IPS-20b (cell line): ENCODE measurements around the gene MYH15.

Experiments used
- H3K27ac ChIP-seq: one replicate; pipeline ENCODE4 v1.5.1; 2013; ENCODE audit warnings: low read length
- H3K27me3 ChIP-seq: 2 replicates; pipeline ENCODE4 v1.6.1; 2013; ENCODE audit warnings: mild to moderate bottlenecking, low read length, inconsistent platforms; ENCODE audit not compliant: insufficient read depth
- H3K36me3 ChIP-seq: 2 replicates; pipeline ENCODE4 v1.6.1; 2013; ENCODE audit warnings: low read depth, mild to moderate bottlenecking, inconsistent platforms, low read length, moderate library complexity; ENCODE audit not compliant: insufficient read depth
- H3K4me1 ChIP-seq: 2 replicates; pipeline ENCODE4 v1.6.1; 2013; ENCODE audit warnings: mild to moderate bottlenecking, control low read depth, inconsistent platforms, low read length, moderate library complexity; ENCODE audit not compliant: insufficient read depth
- H3K4me3 ChIP-seq: 2 replicates; pipeline ENCODE4 v1.5.1; 2013; ENCODE audit warnings: mild to moderate bottlenecking, low read length, inconsistent platforms
- H3K9ac ChIP-seq: 2 replicates; pipeline ENCODE4 v1.6.1; 2013; ENCODE audit warnings: low read depth, mild to moderate bottlenecking, inconsistent platforms, low read length, moderate library complexity
- H3K9me3 ChIP-seq: 2 replicates; pipeline ENCODE4 v1.6.1; 2013; ENCODE audit warnings: mild to moderate bottlenecking, low read depth, low read length, inconsistent platforms; ENCODE audit not compliant: insufficient read depth

MYH15 gene

GRCh38 chr3:108394563-108394962 is 115.8 kb downstream of the MYH15 start:
- Histone ChIP-seq H3K9ac (no peak overlapping the region), H3K27me3 (no peaks in the 10 kb centered on the region), H3K4me3 (no peak overlapping the region), H3K9me3 (no peaks in the 10 kb centered on the region), H3K4me1 (peaks cover 6% of the 10 kb centered on the region), H3K27ac (no peak overlapping the region), H3K36me3 (no peaks in the 10 kb centered on the region)

- no peaks in the 10 kb centered on the region for H3K9me3 ChIP-seq
- H3K36me3 ChIP-seq = no peaks in the 10 kb centered on the region
- H3K9ac ChIP-seq = no peak overlapping the region
- H3K27me3 ChIP-seq = no peaks in the 10 kb centered on the region
- peaks cover 7% of the 10 kb centered on the region for H3K4me1 ChIP-seq
- no peak overlapping the region for H3K27ac ChIP-seq
- H3K4me3 ChIP-seq = no peak overlapping the region
Observed at GRCh38 chr3:108394016-108394415, 116.4 kb downstream of the MYH15 start.

GRCh38 chr3:108393128-108393900 is 117.1 kb downstream of the MYH15 start:
- Histone ChIP-seq H3K9me3 (no peaks in the 10 kb centered on the region), H3K27ac (no peak overlapping the region), H3K4me3 (no peak overlapping the region)

GRCh38 chr3:108391917-108392593 is 118.3 kb downstream of the MYH15 start:
- no peak overlapping the region for H3K27ac ChIP-seq
- H3K36me3 ChIP-seq = no peaks in the 10 kb centered on the region
- no peak overlapping the region for H3K9ac ChIP-seq
- H3K9me3 ChIP-seq = no peaks in the 10 kb centered on the region
- H3K4me3 ChIP-seq = no peak overlapping the region
- no peaks in the 10 kb centered on the region for H3K27me3 ChIP-seq
- peaks cover 10% of the 10 kb centered on the region for H3K4me1 ChIP-seq

More at GRCh38 chr3:108393128-108393900, 117.1 kb downstream of the MYH15 start:
- Histone ChIP-seq H3K9ac (no peak overlapping the region), H3K27me3 (no peaks in the 10 kb centered on the region), H3K36me3 (no peaks in the 10 kb centered on the region), H3K4me1 (peaks cover 10% of the 10 kb centered on the region)

GRCh38 chr3:108389372-108389771 is 121.0 kb downstream of the MYH15 start:
- H3K4me1 ChIP-seq = peaks cover 6% of the 10 kb centered on the region
- H3K27me3 ChIP-seq = no peaks in the 10 kb centered on the region
- no peak overlapping the region for H3K27ac ChIP-seq
- no peaks in the 10 kb centered on the region for H3K36me3 ChIP-seq
- no peak overlapping the region for H3K9ac ChIP-seq
- H3K4me3 ChIP-seq = no peak overlapping the region
- no peaks in the 10 kb centered on the region for H3K9me3 ChIP-seq

- no peak overlapping the region for H3K4me3 ChIP-seq
- no peaks in the 10 kb centered on the region for H3K36me3 ChIP-seq
- H3K27ac ChIP-seq = no peak overlapping the region
- no peaks in the 10 kb centered on the region for H3K27me3 ChIP-seq
- H3K9ac ChIP-seq = no peak overlapping the region
- no peaks in the 10 kb centered on the region for H3K9me3 ChIP-seq
- peaks cover 6% of the 10 kb centered on the region for H3K4me1 ChIP-seq
Observed at GRCh38 chr3:108388136-108389132, 122.0 kb downstream of the MYH15 start.

- H3K36me3 ChIP-seq = no peaks in the 10 kb centered on the region
Observed at GRCh38 chr3:108387063-108387462, 123.3 kb downstream of the MYH15 start.

GRCh38 chr3:108383306-108383705 is 127.1 kb downstream of the MYH15 start:
- no peak overlapping the region for H3K9ac ChIP-seq
- H3K4me1 ChIP-seq = no peaks in the 10 kb centered on the region; the same call in 1 of the 2 replicates
- no peak overlapping the region for H3K4me3 ChIP-seq
- no peak overlapping the region for H3K27ac ChIP-seq
- H3K36me3 ChIP-seq = no peaks in the 10 kb centered on the region
- H3K9me3 ChIP-seq = no peaks in the 10 kb centered on the region
- no peaks in the 10 kb centered on the region for H3K27me3 ChIP-seq

More at GRCh38 chr3:108387063-108387462, 123.3 kb downstream of the MYH15 start:
- Histone ChIP-seq H3K9ac (no peak overlapping the region), H3K4me1 (peaks cover 6% of the 10 kb centered on the region), H3K4me3 (no peak overlapping the region), H3K27ac (no peak overlapping the region), H3K9me3 (no peaks in the 10 kb centered on the region), H3K27me3 (no peaks in the 10 kb centered on the region)

GRCh38 chr3:108381529-108382140 is 128.8 kb downstream of the MYH15 start:
- Histone ChIP-seq H3K4me3 (no peak overlapping the region), H3K36me3 (no peaks in the 10 kb centered on the region), H3K27ac (no peak overlapping the region), H3K4me1 (peaks cover 10% of the 10 kb centered on the region; the same call in 1 of the 2 replicates), H3K9ac (no peak overlapping the region), H3K27me3 (no peaks in the 10 kb centered on the region), H3K9me3 (no peaks in the 10 kb centered on the region)

GRCh38 chr3:108380128-108380795 is 130.1 kb downstream of the MYH15 start:
- Histone ChIP-seq H3K9ac (no peak overlapping the region), H3K4me3 (no peak overlapping the region), H3K27ac (no peak overlapping the region), H3K9me3 (no peaks in the 10 kb centered on the region), H3K36me3 (no peaks in the 10 kb centered on the region), H3K4me1 (peaks cover 12% of the 10 kb centered on the region; the same call in 1 of the 2 replicates), H3K27me3 (no peaks in the 10 kb centered on the region)
